ENCODE results near the gene MPHOSPH8. TPM values are rescaled to one million over a fixed set of nuclear protein-coding genes. Genes with fewer than 3 reads are reported as not detected.

The MPHOSPH8 gene
- total RNA-seq, 1 experiment from 2014 or later, result 18.5 TPM

- ChIA-PET CTCF (no interaction called here), POLR2A (interaction anchor here (0.5 kb wide), 1 partner anchor 68 kb away, joined by 3 read pairs; no protein-coding TSS in a partner anchor)
- Mint-ChIP-seq H3K27ac (no peak overlapping the region), H3K4me3 (no peak overlapping the region), H3K27me3 (ENCODE audit: low read depth) (no peaks in the 10 kb centered on the region), H3K4me1 (peaks cover under 1% of the 10 kb centered on the region; the same call in 1 of the 2 replicates), H3K36me3 (peaks cover 68% of the 10 kb centered on the region), H3K9me3 (no peaks in the 10 kb centered on the region)
- TF ChIP-seq, protein P1, sequence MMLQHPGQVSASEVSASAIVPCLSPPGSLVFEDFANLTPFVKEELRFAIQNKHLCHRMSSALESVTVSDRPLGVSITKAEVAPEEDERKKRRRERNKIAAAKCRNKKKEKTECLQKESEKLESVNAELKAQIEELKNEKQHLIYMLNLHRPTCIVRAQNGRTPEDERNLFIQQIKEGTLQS (CRISPR knock-in tag; conservative IDR thresholded peaks at IDR 0.05), result no peak
- TF ChIP-seq MXD4 (CRISPR knock-in tag; IDR thresholded peaks at IDR 0.05; ENCODE audit: borderline replicate concordance) (no peak), JUN (CRISPR knock-in tag; IDR thresholded peaks at IDR 0.05) (no peak), NFATC4 (CRISPR knock-in tag; IDR thresholded peaks at IDR 0.05) (no peak), ZNF263 (CRISPR knock-in tag; IDR thresholded peaks at IDR 0.05; ENCODE audit: low read depth) (no peak), NFYB (CRISPR knock-in tag; conservative IDR thresholded peaks at IDR 0.05; ENCODE audit: low read depth) (no peak)
- ATAC-seq (no peak), DNase-seq (ENCODE audit: low spot score) (no peak)
Observed at GRCh38 chr13:19670147-19670546, 36.7 kb downstream of the MPHOSPH8 start.

DNA sequence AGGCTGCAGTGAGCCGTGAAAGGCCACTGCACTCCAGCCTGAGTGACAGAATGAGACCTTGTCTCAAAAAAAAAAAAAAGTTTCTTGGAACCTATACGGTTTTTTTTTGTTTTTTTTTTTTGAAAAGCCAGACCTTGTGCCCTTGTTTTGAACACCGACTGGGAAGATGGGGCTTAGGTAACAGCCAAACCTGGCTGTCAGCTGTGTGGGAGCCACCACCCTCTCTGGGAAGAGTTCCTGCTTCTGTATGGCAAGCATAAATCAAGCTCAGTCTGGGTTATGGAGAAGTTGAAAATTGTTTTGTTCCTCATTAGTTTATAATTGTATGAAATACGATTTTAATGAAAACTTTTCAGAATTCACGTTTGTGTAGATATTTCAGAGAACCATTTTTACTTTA, 39.5 kb downstream of the MPHOSPH8 start:
- H3K27ac Mint-ChIP-seq, result no peak overlapping the region
- peaks cover 74% of the 10 kb centered on the region for H3K36me3 Mint-ChIP-seq
- POLR2A ChIA-PET, result no interaction called here

DNA sequence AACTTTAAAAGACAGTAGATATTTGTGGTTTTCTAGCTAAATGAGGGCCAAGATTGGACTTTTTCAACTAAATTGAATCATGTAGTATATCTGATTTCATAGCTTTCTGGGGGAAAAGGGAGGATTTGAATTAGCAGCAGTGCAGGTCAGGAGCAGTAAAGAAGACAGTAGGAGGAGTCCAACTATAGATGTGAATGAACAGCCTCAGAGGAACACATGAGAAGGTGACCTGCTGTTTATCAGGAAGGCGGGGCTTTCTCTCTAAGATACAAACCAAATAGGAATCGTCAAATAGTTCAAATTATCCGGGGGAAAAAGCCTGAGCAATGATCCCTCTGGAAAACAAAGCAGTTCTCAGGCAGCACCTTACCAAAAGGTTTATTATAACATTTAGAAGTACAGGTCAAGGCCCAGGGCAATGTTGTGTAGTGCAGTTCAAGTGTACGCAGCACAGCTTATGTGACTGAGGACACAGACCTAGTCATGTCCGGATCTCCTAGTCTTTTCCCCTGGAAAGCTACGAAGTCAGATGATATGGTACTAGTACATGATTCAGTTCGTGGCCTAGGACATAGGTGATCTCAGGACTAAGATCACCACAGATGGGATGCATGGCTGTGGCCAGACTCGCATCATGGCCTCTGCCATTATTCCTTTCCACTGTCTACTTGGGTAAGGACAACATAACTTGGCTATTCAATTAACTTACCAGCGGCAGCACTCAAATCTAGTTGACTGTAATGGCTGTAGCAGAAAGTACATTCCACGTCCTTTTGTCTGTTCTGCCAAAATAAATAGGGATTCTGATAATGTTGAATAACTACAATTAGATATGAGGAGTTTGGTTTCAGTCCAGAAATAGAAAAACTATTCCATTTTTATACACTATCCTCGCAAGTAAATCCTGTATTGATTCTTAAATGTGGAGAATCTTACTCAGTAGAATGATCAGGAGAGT, 40.3 kb downstream of the MPHOSPH8 start:
- Mint-ChIP-seq H3K4me1 (0 out of 2 replicates have a peak, but pooled peaks cover 2% of the 10 kb centered on the region), H3K27ac (peak overlapping the region; percentile 74), H3K36me3 (peaks cover 66% of the 10 kb centered on the region), H3K9me3 (no peaks in the 10 kb centered on the region), H3K27me3 (ENCODE audit: low read depth) (no peaks in the 10 kb centered on the region), H3K4me3 (no peak overlapping the region)
- CTCF ChIA-PET, result interaction anchor here (0.7 to 0.8 kb wide), 2 partner anchors 18 to 144 kb away, joined by 3 to 4 read pairs; no protein-coding TSS in a partner anchor
- no peak for TF ChIP-seq ZNF121 (CRISPR knock-in tag; IDR thresholded peaks at IDR 0.05)
- DNase-seq (ENCODE audit: low spot score) (no peak), ATAC-seq (no peak)
- POLR2A ChIA-PET, result no interaction called here

More for the DNA sequence above, 39.5 kb downstream of the MPHOSPH8 start:
- CTCF ChIA-PET, result interaction anchor here (0.7 kb wide), 1 partner anchor 19 kb away, joined by 4 read pairs; no protein-coding TSS in a partner anchor
- TF ChIP-seq, protein P2, sequence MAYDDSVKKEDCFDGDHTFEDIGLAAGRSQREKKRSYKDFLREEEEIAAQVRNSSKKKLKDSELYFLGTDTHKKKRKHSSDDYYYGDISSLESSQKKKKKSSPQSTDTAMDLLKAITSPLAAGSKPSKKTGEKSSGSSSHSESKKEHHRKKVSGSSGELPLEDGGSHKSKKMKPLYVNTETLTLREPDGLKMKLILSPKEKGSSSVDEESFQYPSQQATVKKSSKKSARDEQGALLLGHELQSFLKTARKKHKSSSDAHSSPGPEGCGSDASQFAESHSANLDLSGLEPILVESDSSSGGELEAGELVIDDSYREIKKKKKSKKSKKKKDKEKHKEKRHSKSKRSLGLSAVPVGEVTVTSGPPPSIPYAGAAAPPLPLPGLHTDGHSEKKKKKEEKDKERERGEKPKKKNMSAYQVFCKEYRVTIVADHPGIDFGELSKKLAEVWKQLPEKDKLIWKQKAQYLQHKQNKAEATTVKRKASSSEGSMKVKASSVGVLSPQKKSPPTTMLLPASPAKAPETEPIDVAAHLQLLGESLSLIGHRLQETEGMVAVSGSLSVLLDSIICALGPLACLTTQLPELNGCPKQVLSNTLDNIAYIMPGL (CRISPR knock-in tag; IDR thresholded peaks at IDR 0.05), result no peak
- TF ChIP-seq ZNF232 (CRISPR knock-in tag; IDR thresholded peaks at IDR 0.05) (no peak), PRRX2 (CRISPR knock-in tag; IDR thresholded peaks at IDR 0.05) (no peak), TEAD1 (CRISPR knock-in tag; IDR thresholded peaks at IDR 0.05) (no peak)
- TF ChIP-seq, protein P3, sequence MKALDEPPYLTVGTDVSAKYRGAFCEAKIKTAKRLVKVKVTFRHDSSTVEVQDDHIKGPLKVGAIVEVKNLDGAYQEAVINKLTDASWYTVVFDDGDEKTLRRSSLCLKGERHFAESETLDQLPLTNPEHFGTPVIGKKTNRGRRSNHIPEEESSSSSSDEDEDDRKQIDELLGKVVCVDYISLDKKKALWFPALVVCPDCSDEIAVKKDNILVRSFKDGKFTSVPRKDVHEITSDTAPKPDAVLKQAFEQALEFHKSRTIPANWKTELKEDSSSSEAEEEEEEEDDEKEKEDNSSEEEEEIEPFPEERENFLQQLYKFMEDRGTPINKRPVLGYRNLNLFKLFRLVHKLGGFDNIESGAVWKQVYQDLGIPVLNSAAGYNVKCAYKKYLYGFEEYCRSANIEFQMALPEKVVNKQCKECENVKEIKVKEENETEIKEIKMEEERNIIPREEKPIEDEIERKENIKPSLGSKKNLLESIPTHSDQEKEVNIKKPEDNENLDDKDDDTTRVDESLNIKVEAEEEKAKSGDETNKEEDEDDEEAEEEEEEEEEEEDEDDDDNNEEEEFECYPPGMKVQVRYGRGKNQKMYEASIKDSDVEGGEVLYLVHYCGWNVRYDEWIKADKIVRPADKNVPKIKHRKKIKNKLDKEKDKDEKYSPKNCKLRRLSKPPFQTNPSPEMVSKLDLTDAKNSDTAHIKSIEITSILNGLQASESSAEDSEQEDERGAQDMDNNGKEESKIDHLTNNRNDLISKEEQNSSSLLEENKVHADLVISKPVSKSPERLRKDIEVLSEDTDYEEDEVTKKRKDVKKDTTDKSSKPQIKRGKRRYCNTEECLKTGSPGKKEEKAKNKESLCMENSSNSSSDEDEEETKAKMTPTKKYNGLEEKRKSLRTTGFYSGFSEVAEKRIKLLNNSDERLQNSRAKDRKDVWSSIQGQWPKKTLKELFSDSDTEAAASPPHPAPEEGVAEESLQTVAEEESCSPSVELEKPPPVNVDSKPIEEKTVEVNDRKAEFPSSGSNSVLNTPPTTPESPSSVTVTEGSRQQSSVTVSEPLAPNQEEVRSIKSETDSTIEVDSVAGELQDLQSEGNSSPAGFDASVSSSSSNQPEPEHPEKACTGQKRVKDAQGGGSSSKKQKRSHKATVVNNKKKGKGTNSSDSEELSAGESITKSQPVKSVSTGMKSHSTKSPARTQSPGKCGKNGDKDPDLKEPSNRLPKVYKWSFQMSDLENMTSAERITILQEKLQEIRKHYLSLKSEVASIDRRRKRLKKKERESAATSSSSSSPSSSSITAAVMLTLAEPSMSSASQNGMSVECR (CRISPR knock-in tag; IDR thresholded peaks at IDR 0.05; ENCODE audit: borderline replicate concordance), result no peak
- Mint-ChIP-seq H3K4me1 (0 out of 2 replicates have a peak, but pooled peaks cover 2% of the 10 kb centered on the region), H3K9me3 (no peaks in the 10 kb centered on the region), H3K27me3 (ENCODE audit: low read depth) (no peaks in the 10 kb centered on the region), H3K4me3 (no peak overlapping the region)
- no peak for ATAC-seq
- DNase-seq (ENCODE audit: low spot score), result no peak
